MCF 10A (cell line): ENCODE data around the gene AIPL1. TPM values are rescaled to one million over a fixed set of nuclear protein-coding genes. Genes with fewer than 3 reads are reported as not detected.

Source experiments
- BruUV-seq: library from RNA; stranded (reverse); fragments of 400-500 nt; replicated peaks from 2 replicates; lab custom pipeline; 2021; lab: Mats Ljungman, UMichigan
- CTCF ChIA-PET: fragments of 300-600 bp; sonication (Branson Sonifier 250); formaldehyde crosslinking; extraction: SDS; loops from one replicate; lab custom pipeline; 2021; ENCODE audit warnings: antibody characterized with exemption, inconsistent platforms; lab: Yijun Ruan, JAX
- POLR2A ChIA-PET: fragments of 300-600, 350-650 bp; sonication (Branson Sonifier 250); formaldehyde crosslinking; extraction: SDS; loops from one replicate; lab custom pipeline; 2020; ENCODE audit warnings: antibody characterized with exemption, inconsistent platforms; lab: Yijun Ruan, JAX
- DNase-seq: peaks from one replicate; pipeline ENCODE4 v3.0.0-alpha.2; 2018; ENCODE audit not compliant: unreplicated experiment
- H3K27ac Mint-ChIP-seq: one replicate; pipeline ENCODE4 v1.8.0; 2022; ENCODE audit warnings: mild to moderate bottlenecking, low read depth, mixed read lengths; ENCODE audit not compliant: unreplicated experiment
- H3K27me3 Mint-ChIP-seq: one replicate; pipeline ENCODE4 v1.8.0; 2022; ENCODE audit warnings: mixed read lengths; ENCODE audit not compliant: insufficient read depth, unreplicated experiment
- H3K36me3 Mint-ChIP-seq: one replicate; pipeline ENCODE4 v1.8.0; 2022; ENCODE audit warnings: mild to moderate bottlenecking, moderate library complexity, mixed read lengths; ENCODE audit not compliant: insufficient read depth, unreplicated experiment
- H3K4me1 Mint-ChIP-seq: one replicate; pipeline ENCODE4 v1.8.0; 2022; ENCODE audit warnings: mixed read lengths; ENCODE audit not compliant: insufficient read depth, unreplicated experiment
- H3K4me3 Mint-ChIP-seq: one replicate; pipeline ENCODE4 v1.8.0; 2022; ENCODE audit warnings: mild to moderate bottlenecking, moderate library complexity, mixed read lengths; ENCODE audit not compliant: unreplicated experiment
- H3K9me3 Mint-ChIP-seq: one replicate; pipeline ENCODE4 v1.8.0; 2022; ENCODE audit warnings: mixed read lengths; ENCODE audit not compliant: unreplicated experiment
- CTCF ChIP-seq: fragments of 200-600 bp; IDR thresholded peaks from one replicate; pipeline ENCODE4 v1.8.0; 2022; ENCODE audit warnings: antibody characterized with exemption, mild to moderate bottlenecking; ENCODE audit not compliant: unreplicated experiment
- intact Hi-C: fragments of 100-400 bp; cut with micrococcal nuclease; formaldehyde crosslinking; loops from 2 replicates; pipeline ENCODE4 v1.14.1; 2022
- total RNA-seq: library from RNA; stranded (reverse); gene quantifications from 2 replicates; pipeline ENCODE4 v1.2.3, GENCODE V29; 2022

Gene AIPL1
- total RNA-seq, 1 experiment from 2014 or later, result not detected

DNA sequence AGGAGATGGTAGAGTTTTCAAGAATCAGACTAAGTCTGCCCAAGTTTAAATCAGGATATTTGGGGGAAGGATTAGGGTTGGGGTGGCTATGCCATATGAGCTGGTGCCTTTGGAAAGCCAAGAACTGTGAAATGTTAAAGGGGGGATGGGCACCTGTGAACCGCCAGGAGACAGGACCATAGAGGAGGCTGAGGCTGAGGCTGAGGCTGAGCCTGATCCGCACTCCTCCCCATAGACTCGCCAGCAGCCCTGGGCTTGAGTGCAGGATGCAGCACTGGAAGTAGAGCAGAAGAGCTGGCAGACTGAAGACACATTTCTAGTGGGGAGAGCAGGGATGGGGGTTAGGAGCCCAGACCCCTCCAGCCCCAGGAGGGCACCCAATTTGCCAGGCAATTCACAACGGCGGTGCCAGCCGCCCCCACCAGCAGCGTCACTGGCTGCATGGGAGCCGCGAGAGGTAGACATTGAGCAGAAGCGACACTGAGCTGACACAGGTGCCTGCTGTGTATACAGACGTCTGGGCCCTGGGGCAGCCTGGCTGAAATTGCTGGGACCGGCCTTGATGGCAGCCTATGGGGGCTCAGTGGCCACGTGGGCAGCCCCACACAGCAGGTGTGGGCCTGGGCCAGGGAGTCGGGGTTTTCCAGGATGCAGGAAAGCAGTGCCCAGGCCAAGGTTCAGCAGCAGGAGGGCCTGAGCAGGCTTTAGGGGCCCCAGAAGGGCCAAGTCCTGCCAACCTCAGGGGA, 18.5 kb upstream of the AIPL1 start:
- no peak for DNase-seq
- Mint-ChIP-seq H3K27ac (no peak overlapping the region), H3K9me3 (no peaks in the 10 kb centered on the region), H3K36me3 (peaks cover 15% of the 10 kb centered on the region), H3K27me3 (no peaks in the 10 kb centered on the region), H3K4me3 (no peak overlapping the region), H3K4me1 (peaks cover 16% of the 10 kb centered on the region)
- POLR2A ChIA-PET, result no interaction called here
- CTCF ChIA-PET, result interaction anchor here (0.5 kb wide), 1 partner anchor 206 kb away, joined by 3 read pairs; no protein-coding TSS in a partner anchor
- no peak for TF ChIP-seq CTCF
- intact Hi-C loops, result no loop called here
- BruUV-seq, result no TSS peak

DNA sequence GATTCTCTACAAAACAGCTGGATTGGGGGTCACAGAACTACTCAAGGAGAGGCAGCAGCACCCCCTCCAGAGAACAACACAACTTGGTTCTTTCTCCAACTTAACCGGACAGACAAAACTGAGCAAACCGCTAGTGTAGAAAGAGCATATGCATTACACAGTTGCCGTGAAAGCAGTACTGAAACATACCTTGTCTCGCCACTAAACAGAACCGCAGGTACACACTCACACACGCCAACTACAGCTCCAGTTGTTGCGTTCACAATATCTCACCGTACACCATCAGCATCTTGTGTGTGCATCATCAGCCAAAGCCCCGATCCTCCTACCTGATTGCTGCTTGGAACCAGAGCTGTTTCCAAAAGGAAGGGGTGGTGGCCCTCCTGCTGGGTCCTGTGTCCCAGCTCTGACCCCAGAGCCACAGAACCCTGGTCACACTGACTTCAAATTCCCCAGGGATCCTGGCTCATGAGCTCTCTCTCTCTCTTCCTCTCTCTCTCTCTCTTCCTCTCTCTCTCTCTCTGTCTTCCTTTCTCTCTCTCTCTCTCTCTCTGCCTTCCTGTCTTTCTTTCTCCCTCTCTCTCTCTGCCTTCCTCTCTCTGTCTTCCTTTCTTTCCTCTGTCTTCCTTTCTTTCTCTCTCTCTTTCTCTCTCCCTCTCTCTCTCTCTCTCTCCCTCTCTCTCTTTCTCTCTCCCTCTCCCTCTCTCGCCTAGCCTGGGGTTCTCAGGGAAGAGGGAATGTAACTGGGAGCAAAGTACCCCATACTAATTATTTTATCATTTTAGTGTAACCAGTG, 17.7 kb upstream of the AIPL1 start:
- DNase-seq, result no peak
- Mint-ChIP-seq H3K9me3 (no peaks in the 10 kb centered on the region), H3K27me3 (no peaks in the 10 kb centered on the region), H3K4me1 (peaks cover 15% of the 10 kb centered on the region), H3K36me3 (peaks cover 15% of the 10 kb centered on the region), H3K27ac (no peak overlapping the region), H3K4me3 (no peak overlapping the region)
- intact Hi-C loops, result no loop called here
- ChIA-PET CTCF (interaction anchor here (0.5 to 0.6 kb wide), 2 partner anchors 207 to 281 kb away, joined by 3 read pairs; no protein-coding TSS in a partner anchor), POLR2A (no interaction called here)
- TF ChIP-seq CTCF, result no peak
- BruUV-seq, result no TSS peak

- no peak overlapping the region for H3K27ac Mint-ChIP-seq
- no peaks in the 10 kb centered on the region for H3K27me3 Mint-ChIP-seq
- no peak overlapping the region for H3K4me3 Mint-ChIP-seq
- DNase-seq, result no peak
- CTCF ChIA-PET, result interaction anchor here (0.6 kb wide), 1 partner anchor 11 kb away, joined by 3 read pairs; no protein-coding TSS in a partner anchor
- POLR2A ChIA-PET, result no interaction called here
- no peaks in the 10 kb centered on the region for H3K9me3 Mint-ChIP-seq
- BruUV-seq, result no TSS peak
- no peaks in the 10 kb centered on the region for H3K4me1 Mint-ChIP-seq
- intact Hi-C loops, result no loop called here
- no peak for TF ChIP-seq CTCF
- peaks cover 10% of the 10 kb centered on the region for H3K36me3 Mint-ChIP-seq
These were observed 16.3 kb upstream of the AIPL1 start for GRCh38 chr17:6450926-6451832.
